ENCODE measurements around the gene NEDD9.

NEDD9 gene

GRCh38 chr6:11231564-11232192 lies 790 bp downstream of the NEDD9 start:
- TF ChIP-seq ZBTB7A (IDR thresholded peaks at IDR 0.05; ENCODE audit: low read depth) = no peak
- peak; percentile 26; the same call in 1 of the 2 replicates for TF ChIP-seq MAX (IDR thresholded peaks at IDR 0.05)

- no peak for TF ChIP-seq MAX (IDR thresholded peaks at IDR 0.05)
- TF ChIP-seq REST (IDR thresholded peaks at IDR 0.05; ENCODE audit: low read depth) = no peak
- TF ChIP-seq EP300 (IDR thresholded peaks at IDR 0.05; ENCODE audit: borderline replicate concordance) = no peak
- no peak for TF ChIP-seq YY1 (IDR thresholded peaks at IDR 0.05; ENCODE audit: low read depth)
- TF ChIP-seq CREB1 (IDR thresholded peaks at IDR 0.05; ENCODE audit: low read depth) = no peak
- TF ChIP-seq TAF1 (IDR thresholded peaks at IDR 0.05; ENCODE audit: low read depth) = no peak
These were observed 1.4 kb downstream of the NEDD9 start for GRCh38 chr6:11231108-11231463.

- TF ChIP-seq TEAD4 (IDR thresholded peaks at IDR 0.05) (no peak), CEBPB (IDR thresholded peaks at IDR 0.05) (no peak), TAF1 (IDR thresholded peaks at IDR 0.05; ENCODE audit: low read depth) (no peak), EGR1 (IDR thresholded peaks at IDR 0.05) (no peak), REST (IDR thresholded peaks at IDR 0.05; ENCODE audit: low read depth) (no peak), NFIC (IDR thresholded peaks at IDR 0.05) (no peak), FOXM1 (IDR thresholded peaks at IDR 0.05; ENCODE audit: borderline replicate concordance, low read depth) (no peak), RAD21 (IDR thresholded peaks at IDR 0.05; ENCODE audit: low read depth) (no peak), USF1 (IDR thresholded peaks at IDR 0.05) (no peak), YY1 (IDR thresholded peaks at IDR 0.05; ENCODE audit: low read depth) (no peak), TCF12 (IDR thresholded peaks at IDR 0.05; ENCODE audit: low read depth) (no peak), ZBTB7A (IDR thresholded peaks at IDR 0.05; ENCODE audit: low read depth) (no peak)
These were observed 2.0 kb downstream of the NEDD9 start for GRCh38 chr6:11230158-11231107.

GRCh38 chr6:11229655-11230046 lies 2.8 kb downstream of the NEDD9 start:
- TF ChIP-seq TAF1 (IDR thresholded peaks at IDR 0.05; ENCODE audit: low read depth) (no peak), TEAD4 (IDR thresholded peaks at IDR 0.05) (no peak), FOXM1 (IDR thresholded peaks at IDR 0.05; ENCODE audit: borderline replicate concordance, low read depth) (no peak), RAD21 (IDR thresholded peaks at IDR 0.05; ENCODE audit: low read depth) (no peak), USF1 (IDR thresholded peaks at IDR 0.05) (no peak), EGR1 (IDR thresholded peaks at IDR 0.05) (no peak), NFIC (IDR thresholded peaks at IDR 0.05) (no peak), YY1 (IDR thresholded peaks at IDR 0.05; ENCODE audit: low read depth) (no peak), CREB1 (IDR thresholded peaks at IDR 0.05; ENCODE audit: low read depth) (no peak), EP300 (IDR thresholded peaks at IDR 0.05; ENCODE audit: borderline replicate concordance) (no peak), CEBPB (IDR thresholded peaks at IDR 0.05) (no peak), REST (IDR thresholded peaks at IDR 0.05; ENCODE audit: low read depth) (no peak), ZBTB7A (IDR thresholded peaks at IDR 0.05; ENCODE audit: low read depth) (no peak)

Measured in Ishikawa (cell line).